GM18511 (cell line): ENCODE measurements around the gene MED27.

ENCODE experiments used
- ATAC-seq: cut with Tn5 transposase; IDR thresholded peaks from one replicate; pipeline ENCODE4 v1.9.1; 2021; ENCODE audit warnings: mild to moderate bottlenecking, moderate library complexity; ENCODE audit not compliant: unreplicated experiment

Gene MED27

GRCh38 chr9:131867611-131868192, 212.0 kb downstream of the MED27 start:
- no peak for ATAC-seq

DNA sequence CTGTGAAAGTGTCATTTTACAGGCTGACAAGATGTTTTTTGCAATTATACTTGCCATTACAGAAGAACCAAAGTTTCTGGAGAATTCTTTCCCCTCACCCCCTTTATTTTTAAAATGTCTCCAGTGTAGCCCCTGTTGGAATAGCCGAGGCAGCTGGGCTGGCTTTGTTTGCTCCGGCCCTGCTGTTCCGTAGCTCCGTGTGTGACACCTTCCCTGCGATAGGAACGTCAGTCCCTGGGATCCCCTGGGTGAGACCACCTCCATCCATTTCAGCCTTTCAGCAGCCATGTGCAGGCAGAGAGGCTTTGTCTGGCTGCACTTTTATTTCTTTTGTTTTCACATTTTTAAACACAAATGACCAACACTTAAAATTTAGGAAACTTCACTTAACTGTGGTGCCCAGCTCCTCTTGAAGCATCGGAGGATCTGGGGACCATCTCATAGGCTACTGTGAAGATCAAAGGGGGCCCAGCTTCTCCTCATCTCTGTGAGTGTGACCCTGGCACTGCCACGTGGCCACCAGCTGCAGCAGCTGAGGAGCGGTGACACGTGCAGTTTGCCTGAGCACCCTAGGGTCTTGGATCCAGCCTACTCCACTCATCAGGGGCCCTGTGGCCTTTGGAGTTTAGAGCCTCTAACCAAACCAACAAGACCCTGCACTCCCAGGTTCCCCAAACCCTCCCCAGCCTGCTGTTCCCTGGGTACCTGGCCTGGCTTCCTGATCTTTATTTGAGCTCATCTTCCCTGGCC, 214.0 kb downstream of the MED27 start:
- no peak for ATAC-seq

DNA sequence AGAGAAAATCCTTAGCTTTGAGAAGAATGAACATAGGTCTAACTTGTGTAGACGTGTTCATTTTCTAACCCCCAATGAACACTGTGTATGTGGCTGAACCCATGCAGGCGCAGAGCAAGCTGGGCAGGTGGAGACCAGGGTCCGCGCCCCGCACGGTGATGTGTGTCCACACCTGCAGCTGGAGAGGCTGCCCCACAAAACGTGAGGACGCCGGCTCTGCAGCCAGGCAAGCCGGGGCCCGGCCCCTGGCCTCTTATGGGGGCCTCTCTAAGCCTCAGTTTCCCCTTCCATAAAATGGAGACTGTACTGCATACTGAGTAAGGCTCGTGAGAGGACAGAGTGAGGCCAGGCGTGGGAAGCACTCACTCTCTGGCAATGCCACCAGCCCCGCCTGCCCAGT, 215.1 kb downstream of the MED27 start:
- no peak for ATAC-seq

GRCh38 chr9:131863306-131863896, 216.3 kb downstream of the MED27 start:
- no peak for ATAC-seq

GRCh38 chr9:131862261-131862660, 217.4 kb downstream of the MED27 start:
- no peak for ATAC-seq

- ATAC-seq, result no peak
These were observed 219.2 kb downstream of the MED27 start for GRCh38 chr9:131860430-131860829.

DNA sequence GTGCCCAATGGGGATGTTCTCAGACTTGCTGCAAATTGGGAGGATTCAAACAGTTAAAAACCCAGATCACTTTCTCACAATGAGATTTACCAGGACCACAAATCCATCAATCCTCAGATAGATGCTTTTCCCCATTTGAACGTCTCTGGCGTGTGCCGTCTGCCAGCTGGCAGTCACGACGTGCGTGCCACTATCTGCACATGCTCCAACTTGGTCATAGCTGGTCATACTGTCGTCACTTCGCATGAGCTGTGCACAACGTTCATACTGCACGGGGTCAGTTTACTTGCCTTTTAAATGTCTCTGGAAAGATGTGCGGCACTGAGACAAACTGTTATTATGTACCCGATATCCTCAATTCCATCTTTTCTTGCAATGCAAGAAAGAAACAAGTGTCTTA, 221.5 kb downstream of the MED27 start:
- no peak for ATAC-seq

GRCh38 chr9:131856105-131856504, 223.6 kb downstream of the MED27 start:
- ATAC-seq, result no peak

- no peak for ATAC-seq
These were observed 224.6 kb downstream of the MED27 start for GRCh38 chr9:131854896-131855613.

GRCh38 chr9:131854334-131854733, 225.3 kb downstream of the MED27 start:
- ATAC-seq, result no peak

DNA sequence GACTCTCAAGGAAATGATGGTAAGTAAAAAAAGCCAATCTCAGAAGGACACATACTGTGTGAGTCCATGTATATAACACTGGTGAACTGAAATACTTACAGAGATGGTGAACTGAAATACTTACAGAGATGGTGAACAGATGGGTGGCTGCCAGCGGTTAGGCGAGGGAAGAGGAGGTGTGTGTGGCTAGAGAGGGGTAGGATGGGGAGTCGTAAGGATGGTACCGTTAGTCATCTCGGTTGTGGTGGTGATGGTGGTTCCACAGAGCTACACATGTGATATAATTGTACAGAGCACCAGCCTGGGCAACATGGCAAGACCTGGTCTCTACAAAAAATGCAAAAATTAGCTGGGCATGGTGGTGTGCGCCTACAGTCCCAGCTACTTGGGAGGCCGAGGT, 226.2 kb downstream of the MED27 start:
- no peak for ATAC-seq

- no peak for ATAC-seq
These were observed 228.3 kb downstream of the MED27 start for GRCh38 chr9:131851414-131851813.

GRCh38 chr9:131849391-131849790, 230.3 kb downstream of the MED27 start:
- ATAC-seq, result no peak

GRCh38 chr9:131848570-131849160, 231.0 kb downstream of the MED27 start:
- no peak for ATAC-seq

DNA sequence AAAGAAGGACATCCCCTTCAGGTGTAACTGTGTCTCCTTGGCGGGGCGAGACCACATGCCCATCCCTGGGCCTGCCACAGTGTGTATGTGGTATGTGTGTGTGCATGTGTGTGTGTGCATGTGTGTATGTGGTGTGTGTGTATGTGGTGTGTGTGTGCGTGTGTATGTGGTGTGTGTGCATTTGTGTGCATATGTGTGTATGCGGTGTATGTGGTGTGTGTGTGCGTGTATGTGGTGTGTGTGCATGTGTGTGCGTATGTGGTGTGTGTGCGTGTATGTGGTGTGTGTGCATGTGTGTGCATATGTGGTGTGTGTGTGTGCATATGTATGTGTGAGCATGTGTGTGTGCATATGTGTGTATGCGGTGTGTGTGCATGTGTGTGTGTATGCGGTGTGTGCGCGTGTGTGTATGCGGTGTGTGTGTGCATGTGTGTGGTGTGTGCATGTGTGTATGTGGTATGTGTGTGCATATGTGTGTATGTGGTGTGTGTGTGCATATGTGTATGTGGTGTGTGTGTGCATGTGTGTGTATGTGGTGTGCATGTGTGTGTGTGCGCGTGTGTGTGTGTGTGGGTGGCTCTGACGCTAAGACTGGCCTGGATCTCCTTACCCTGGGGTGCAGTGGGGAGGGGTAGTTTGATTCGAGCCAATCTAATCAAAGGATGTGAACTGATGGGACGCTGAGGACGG, 231.9 kb downstream of the MED27 start:
- ATAC-seq, result no peak

- no peak for ATAC-seq
These were observed 234.1 kb downstream of the MED27 start for GRCh38 chr9:131845305-131846298.

DNA sequence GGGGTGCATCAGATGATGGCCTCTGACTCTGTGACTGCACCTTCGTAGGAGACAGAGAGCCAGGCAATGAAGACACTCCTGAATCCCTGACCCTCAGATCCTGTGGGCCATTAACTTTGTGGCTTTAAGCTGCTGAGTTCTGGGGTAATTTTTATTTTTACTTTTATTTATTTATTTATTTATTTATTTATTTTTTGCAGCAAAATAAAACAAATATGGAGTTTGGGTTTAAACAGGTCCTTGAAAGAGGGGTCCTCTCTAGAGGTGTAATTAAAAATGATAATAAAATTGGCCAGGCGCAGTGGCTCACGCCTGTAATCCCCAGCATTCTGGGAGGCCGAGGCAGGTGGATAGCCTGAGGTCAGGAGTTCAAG, 234.9 kb downstream of the MED27 start:
- ATAC-seq, result no peak

DNA sequence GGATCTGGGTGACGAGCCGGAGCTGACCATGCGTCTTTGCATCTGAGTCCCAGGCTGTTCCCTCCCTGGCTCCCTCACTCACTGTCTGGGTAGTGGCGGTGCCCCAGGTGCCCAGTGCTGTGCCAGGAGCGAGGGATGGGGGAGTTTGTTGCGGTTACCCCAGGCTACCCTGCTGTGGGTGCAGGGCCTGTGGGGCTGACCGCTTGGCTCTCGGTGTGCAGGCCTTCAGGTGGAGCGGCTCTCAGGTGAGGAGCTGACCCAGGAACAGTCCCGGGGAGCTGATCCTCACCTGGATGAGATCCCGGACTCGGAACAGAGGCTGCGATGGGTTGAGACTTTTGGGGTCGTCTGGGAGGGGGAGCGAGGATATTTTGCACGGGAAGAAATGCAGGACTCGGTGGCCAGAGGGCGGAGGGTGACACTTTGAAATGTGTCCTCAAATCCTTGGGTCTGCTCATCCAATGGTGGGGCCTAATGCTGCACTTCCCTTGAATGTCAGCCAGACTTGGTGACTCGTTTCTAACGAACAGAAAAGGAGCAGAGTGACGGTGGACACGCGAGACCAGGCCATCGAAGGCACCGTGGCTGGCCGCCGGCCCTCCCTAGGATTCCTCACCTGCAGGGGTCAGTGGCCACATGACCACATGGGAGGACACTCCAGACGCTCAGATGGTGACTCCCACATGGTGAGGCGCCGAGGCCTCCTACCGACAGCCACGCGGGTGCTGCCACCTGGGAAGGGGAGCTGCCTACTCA, 235.5 kb downstream of the MED27 start:
- ATAC-seq, result no peak

DNA sequence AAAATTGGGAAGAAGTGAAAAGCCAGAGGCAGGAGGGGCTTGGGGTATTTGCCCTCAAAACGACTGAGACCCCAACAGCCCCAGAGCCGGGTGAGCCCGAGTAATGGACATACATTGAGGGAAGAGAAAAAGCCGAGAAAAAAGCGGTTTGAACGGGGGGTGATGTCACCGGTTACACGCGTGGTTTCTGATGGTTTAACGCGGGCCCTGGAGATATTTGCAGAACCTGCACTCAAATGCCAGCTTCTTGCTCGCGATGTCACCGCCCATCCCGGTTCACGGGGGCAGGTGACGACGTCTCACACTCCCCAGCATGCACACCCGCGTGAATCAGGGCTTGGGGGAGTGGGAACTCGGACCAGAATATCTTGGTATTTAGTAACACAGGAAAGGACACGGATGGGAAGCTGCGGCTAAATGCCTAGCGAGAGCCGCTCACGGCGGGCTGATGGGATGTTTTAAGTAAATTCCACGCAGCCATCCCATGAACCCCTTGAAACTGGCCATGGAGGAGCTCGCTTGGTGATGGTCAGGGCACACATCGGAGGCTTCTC, 237.8 kb downstream of the MED27 start:
- no peak for ATAC-seq
